Panc1 (cell line): ENCODE measurements around the gene FANCC.

ENCODE experiments used
- POLR2AphosphoS5 ChIP-seq: IDR thresholded peaks from 2 replicates; pipeline ENCODE4 v1.6.1; 2012; ENCODE audit warnings: mild to moderate bottlenecking, low read depth, low read length, moderate library complexity
- SIN3A ChIP-seq: IDR thresholded peaks from 2 replicates; pipeline ENCODE4 v1.6.1; 2012; ENCODE audit warnings: low read depth, mild to moderate bottlenecking, low read length, moderate library complexity, borderline replicate concordance; ENCODE audit not compliant: insufficient read depth
- TCF7L2 ChIP-seq: IDR thresholded peaks from 2 replicates; pipeline ENCODE4 v1.6.1; 2011; ENCODE audit warnings: mild to moderate bottlenecking, low read depth, low read length, inconsistent platforms
- TF ChIP-seq, protein P1 (sequence below): fragments of 450-650 bp; IDR thresholded peaks from 2 replicates; pipeline ENCODE4 v1.5.1; 2017; ENCODE audit warnings: mild to moderate bottlenecking
- TF ChIP-seq, protein P2 (sequence below), 2 experiments: IDR thresholded peaks; 2 replicates each; pipeline ENCODE4 v1.6.1; 2011 to 2012; ENCODE audit warnings: low read depth in 2 of 2, control low read depth in 1 of 2, low read length in 1 of 2, mild to moderate bottlenecking in 1 of 2, moderate library complexity in 1 of 2; ENCODE audit not compliant: insufficient read depth in 1 of 2

GRCh38 chr9:95078939-95079338 lies 238.6 kb downstream of the FANCC start:
- TF ChIP-seq, protein P1, sequence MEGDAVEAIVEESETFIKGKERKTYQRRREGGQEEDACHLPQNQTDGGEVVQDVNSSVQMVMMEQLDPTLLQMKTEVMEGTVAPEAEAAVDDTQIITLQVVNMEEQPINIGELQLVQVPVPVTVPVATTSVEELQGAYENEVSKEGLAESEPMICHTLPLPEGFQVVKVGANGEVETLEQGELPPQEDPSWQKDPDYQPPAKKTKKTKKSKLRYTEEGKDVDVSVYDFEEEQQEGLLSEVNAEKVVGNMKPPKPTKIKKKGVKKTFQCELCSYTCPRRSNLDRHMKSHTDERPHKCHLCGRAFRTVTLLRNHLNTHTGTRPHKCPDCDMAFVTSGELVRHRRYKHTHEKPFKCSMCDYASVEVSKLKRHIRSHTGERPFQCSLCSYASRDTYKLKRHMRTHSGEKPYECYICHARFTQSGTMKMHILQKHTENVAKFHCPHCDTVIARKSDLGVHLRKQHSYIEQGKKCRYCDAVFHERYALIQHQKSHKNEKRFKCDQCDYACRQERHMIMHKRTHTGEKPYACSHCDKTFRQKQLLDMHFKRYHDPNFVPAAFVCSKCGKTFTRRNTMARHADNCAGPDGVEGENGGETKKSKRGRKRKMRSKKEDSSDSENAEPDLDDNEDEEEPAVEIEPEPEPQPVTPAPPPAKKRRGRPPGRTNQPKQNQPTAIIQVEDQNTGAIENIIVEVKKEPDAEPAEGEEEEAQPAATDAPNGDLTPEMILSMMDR, result no peak
- TF ChIP-seq SIN3A (no peak), POLR2AphosphoS5 (no peak), TCF7L2 (no peak)
- TF ChIP-seq, protein P2, sequence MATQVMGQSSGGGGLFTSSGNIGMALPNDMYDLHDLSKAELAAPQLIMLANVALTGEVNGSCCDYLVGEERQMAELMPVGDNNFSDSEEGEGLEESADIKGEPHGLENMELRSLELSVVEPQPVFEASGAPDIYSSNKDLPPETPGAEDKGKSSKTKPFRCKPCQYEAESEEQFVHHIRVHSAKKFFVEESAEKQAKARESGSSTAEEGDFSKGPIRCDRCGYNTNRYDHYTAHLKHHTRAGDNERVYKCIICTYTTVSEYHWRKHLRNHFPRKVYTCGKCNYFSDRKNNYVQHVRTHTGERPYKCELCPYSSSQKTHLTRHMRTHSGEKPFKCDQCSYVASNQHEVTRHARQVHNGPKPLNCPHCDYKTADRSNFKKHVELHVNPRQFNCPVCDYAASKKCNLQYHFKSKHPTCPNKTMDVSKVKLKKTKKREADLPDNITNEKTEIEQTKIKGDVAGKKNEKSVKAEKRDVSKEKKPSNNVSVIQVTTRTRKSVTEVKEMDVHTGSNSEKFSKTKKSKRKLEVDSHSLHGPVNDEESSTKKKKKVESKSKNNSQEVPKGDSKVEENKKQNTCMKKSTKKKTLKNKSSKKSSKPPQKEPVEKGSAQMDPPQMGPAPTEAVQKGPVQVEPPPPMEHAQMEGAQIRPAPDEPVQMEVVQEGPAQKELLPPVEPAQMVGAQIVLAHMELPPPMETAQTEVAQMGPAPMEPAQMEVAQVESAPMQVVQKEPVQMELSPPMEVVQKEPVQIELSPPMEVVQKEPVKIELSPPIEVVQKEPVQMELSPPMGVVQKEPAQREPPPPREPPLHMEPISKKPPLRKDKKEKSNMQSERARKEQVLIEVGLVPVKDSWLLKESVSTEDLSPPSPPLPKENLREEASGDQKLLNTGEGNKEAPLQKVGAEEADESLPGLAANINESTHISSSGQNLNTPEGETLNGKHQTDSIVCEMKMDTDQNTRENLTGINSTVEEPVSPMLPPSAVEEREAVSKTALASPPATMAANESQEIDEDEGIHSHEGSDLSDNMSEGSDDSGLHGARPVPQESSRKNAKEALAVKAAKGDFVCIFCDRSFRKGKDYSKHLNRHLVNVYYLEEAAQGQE (IDR thresholded peaks at IDR 0.05; ENCODE audit: insufficient read depth in 1 of 2, low read depth in 2 of 2, low read length in 1 of 2), result no peak
